H1 (cell line): ENCODE measurements around the gene COMMD7.

ENCODE experiments used
- CTCF ChIP-seq, 3 experiments: IDR thresholded peaks; 1 replicate in 2 of 3; 2 replicates in 1 of 3; pipeline versions ENCODE4 v1.5.1 to v1.6.1; 2011; ENCODE audit warnings: low read length in 3 of 3, mild to moderate bottlenecking in 3 of 3, inconsistent platforms in 2 of 3, low read depth in 1 of 3, moderate library complexity in 1 of 3; ENCODE audit not compliant: insufficient read depth in 1 of 3; ENCODE audit errors: control extremely low read depth in 1 of 3
- EZH2 ChIP-seq: fragments of 200-600 bp; sonication (generic); IDR thresholded peaks from 2 replicates; pipeline ENCODE4 v1.7.1; 2012; ENCODE audit warnings: low read depth, mild to moderate bottlenecking, moderate library complexity, low read length, inconsistent platforms; ENCODE audit not compliant: severe bottlenecking
- GTF2F1 ChIP-seq: IDR thresholded peaks from 2 replicates; pipeline ENCODE4 v1.6.1; 2012; ENCODE audit warnings: low read depth, low read length, improper control_type of control experiment, borderline replicate concordance
- POLR2A ChIP-seq, 2 experiments: IDR thresholded peaks; 1 replicate in 1 of 2; 2 replicates in 1 of 2; pipeline ENCODE4 v1.6.1; 2011; ENCODE audit warnings: low read depth in 2 of 2, low read length in 2 of 2, mild to moderate bottlenecking in 2 of 2; ENCODE audit errors: control extremely low read depth in 1 of 2
- SP1 ChIP-seq: IDR thresholded peaks from 2 replicates; pipeline ENCODE4 v1.6.1; 2011; ENCODE audit warnings: low read depth, low read length
- SP4 ChIP-seq: IDR thresholded peaks from 2 replicates; pipeline ENCODE4 v1.6.1; 2012; ENCODE audit warnings: low read length, inconsistent platforms
- TAF1 ChIP-seq: IDR thresholded peaks from 2 replicates; pipeline ENCODE4 v1.6.1; 2011; ENCODE audit warnings: mild to moderate bottlenecking, low read depth, low read length
- TBP ChIP-seq: IDR thresholded peaks from 2 replicates; pipeline ENCODE4 v1.6.1; 2011; ENCODE audit warnings: low read depth, low read length, improper control_type of control experiment
- TEAD4 ChIP-seq: IDR thresholded peaks from 2 replicates; pipeline ENCODE4 v1.6.1; 2012; ENCODE audit warnings: low read depth, low read length, inconsistent platforms, mixed read lengths
- TF ChIP-seq, protein P1 (sequence below): IDR thresholded peaks from 2 replicates; pipeline ENCODE4 v1.6.1; 2012; ENCODE audit warnings: inconsistent platforms

DNA sequence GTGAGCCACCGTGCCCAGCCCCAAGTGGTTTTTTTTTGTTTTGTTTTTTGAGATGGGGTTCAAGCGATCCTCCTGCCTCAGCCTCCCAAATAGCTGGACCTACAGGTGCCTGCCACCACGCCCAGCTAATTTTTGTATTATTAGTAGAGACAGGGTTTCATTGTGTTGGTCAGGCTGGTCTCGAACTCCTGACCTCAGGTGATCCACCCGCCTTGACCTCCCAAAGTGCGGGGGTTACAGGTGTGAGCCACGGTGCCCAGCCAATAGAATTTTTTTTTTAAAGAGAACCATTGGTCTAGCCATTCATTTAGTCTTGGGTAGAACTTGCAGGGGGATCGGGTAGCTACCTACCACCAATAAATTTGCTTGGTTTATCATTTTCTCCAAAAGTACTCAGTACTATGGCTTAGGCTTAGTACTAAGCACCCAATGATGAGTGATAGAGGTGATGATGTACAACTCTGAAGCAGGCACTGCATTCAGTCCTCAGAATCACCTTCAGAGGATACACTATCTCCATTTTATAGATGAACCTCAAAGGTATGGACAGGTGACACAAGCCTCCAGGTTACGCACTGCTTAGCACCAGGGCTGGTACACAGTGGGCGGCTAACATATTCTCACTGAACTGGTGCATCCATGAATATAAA, 56.6 kb downstream of the COMMD7 start:
- TF ChIP-seq CTCF (IDR thresholded peaks at IDR 0.05; ENCODE audit: control extremely low read depth in 1 of 3, insufficient read depth in 1 of 3, low read depth in 1 of 3, low read length in 3 of 3) (no peak), TEAD4 (no peak), SP1 (no peak), EZH2 (no peak), SP4 (no peak), POLR2A (IDR thresholded peaks at IDR 0.05; ENCODE audit: control extremely low read depth in 1 of 2, low read depth in 2 of 2, low read length in 2 of 2) (no peak), TAF1 (no peak), TBP (no peak), GTF2F1 (no peak)
- TF ChIP-seq, protein P1, sequence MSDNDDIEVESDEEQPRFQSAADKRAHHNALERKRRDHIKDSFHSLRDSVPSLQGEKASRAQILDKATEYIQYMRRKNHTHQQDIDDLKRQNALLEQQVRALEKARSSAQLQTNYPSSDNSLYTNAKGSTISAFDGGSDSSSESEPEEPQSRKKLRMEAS, result no peak
